Gastrocnemius medialis (tissue), 4 donors: ENCODE data around the gene HELLS.

Experiments
- CTCF ChIP-seq, 5 experiments: fragments of 450-650 bp in 3 of 5; fragments of 200-600 bp in 2 of 5; sonication (generic) in 2 of 5; IDR thresholded peaks in 4 of 5; conservative IDR thresholded peaks in 1 of 5; 1 replicate in 4 of 5; 2 replicates in 1 of 5; pipeline ENCODE4 v1.5.1; 2016 to 2019; ENCODE audit warnings: antibody characterized with exemption in 5 of 5, mild to moderate bottlenecking in 3 of 5, moderate library complexity in 3 of 5
- POLR2A ChIP-seq, 2 donors: fragments of 450-650 bp; IDR thresholded peaks; one replicate each; pipeline ENCODE4 v1.6.1; 2017; ENCODE audit warnings: antibody characterized with exemption in 2 of 2, mild to moderate bottlenecking in 2 of 2, moderate library complexity in 2 of 2

DNA sequence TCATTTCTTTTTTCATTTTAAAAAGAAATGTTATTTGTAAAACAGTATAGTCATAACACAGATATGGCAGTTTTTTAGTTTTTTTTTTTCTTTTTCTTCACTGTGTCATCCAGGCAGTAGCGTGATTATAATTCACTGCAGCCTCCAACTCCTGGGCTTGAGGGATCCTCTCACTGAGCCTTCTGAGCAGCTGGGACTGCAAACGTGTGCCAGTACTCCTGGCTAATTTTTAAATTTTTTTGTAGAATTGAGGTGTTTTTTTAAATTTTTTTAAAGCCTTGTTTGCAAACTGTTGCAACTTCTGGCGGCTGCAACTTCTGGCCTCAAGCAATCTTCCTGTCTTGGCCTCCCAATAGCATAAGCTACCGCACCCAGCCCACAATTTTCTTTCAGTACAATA lies 63.0 kb downstream of the HELLS start:
- no peak for TF ChIP-seq CTCF (IDR thresholded peaks at IDR 0.05 in 4 of 5, conservative IDR thresholded peaks at IDR 0.05 in 1 of 5)
- TF ChIP-seq POLR2A (IDR thresholded peaks at IDR 0.05), result no peak
